ENCODE measurements around the gene CXCL3. TPM values are rescaled to one million over a fixed set of nuclear protein-coding genes. Genes with fewer than 3 reads are reported as not detected.
A peak's percentile ranks its signal among the peaks of the same experiment; 100 is the strongest.

Gene CXCL3
- total and polyA plus RNA-seq, 2 experiments from 2014 or later = 3.6 to 19.5 TPM

DNA sequence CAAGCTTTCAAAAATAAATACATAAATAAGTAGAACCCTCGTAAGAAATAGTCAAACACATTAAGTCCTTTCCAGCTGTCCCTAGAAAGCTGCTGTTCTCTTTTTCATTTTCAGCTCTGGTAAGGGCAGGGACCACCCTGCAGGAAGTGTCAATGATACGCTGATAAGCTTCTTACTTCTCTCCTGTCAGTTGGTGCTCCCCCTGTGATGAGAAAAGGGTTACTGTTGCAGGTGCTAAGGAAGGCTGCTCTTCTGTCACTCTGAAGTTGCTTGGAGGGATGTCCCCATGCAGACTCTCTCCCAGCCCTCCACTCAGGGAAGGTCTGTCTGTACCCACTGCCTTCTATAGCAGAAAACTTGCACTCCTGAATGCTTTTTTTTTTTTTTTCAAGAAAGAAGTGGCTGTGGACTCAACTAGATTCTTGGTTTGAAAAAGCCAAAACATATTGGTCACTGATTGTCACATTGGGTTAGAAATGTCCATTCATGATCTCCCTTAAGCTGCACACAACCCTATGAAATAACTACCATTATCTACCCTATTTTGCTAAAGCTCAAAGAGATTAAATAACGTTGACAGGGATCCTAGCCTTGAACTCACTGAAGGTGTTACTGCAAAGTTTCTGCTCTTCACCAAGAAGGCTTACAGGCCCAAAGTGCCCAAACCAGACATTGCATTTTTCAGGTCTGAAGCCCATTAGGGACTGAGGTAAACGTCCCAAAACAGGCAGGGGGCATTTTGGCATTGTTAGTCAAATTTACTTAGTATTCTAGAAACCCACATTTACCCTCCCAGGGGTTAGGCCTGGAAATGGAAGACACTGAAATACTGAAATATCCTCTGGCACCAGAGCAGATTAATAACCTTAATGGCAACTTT is 1.2 kb downstream of the CXCL3 start:
- H3K4me1 ChIP-seq (ENCODE audit: insufficient read depth) = peaks cover 32% of the 10 kb centered on the region
- H3K27me3 ChIP-seq (ENCODE audit: insufficient read depth) = no peaks in the 10 kb centered on the region
- H3K4me3 Mint-ChIP-seq = peak overlapping the region; percentile 90
- no peaks in the 10 kb centered on the region for H3K79me2 ChIP-seq (replicated peaks; ENCODE audit: insufficient read depth)
- no peaks in the 10 kb centered on the region for H4K20me1 ChIP-seq (replicated peaks; ENCODE audit: insufficient read depth)
- no peaks in the 10 kb centered on the region for H3F3A ChIP-seq (replicated peaks; ENCODE audit: low read depth)
- no peaks in the 10 kb centered on the region for H3K9me3 Mint-ChIP-seq
- no peak overlapping the region for H2AFZ ChIP-seq
- no peaks in the 10 kb centered on the region; the same call in 1 of the 3 replicates for H3K36me3 Mint-ChIP-seq (ENCODE audit: low read depth)
- peak overlapping the region; percentile 76 for H3K4me3 ChIP-seq
- ATAC-seq (peak; percentile 7), DNase-seq (ENCODE audit: low spot score) (peak; percentile 40)
- H3K4me2 ChIP-seq = peak overlapping the region; percentile 77
- no peaks in the 10 kb centered on the region for H3K36me3 ChIP-seq (ENCODE audit: insufficient read depth)
- H3K4me1 Mint-ChIP-seq = peaks cover 43% of the 10 kb centered on the region
- H3K9me2 ChIP-seq (ENCODE audit: insufficient read depth) = no peaks in the 10 kb centered on the region
- TF ChIP-seq, protein P1, sequence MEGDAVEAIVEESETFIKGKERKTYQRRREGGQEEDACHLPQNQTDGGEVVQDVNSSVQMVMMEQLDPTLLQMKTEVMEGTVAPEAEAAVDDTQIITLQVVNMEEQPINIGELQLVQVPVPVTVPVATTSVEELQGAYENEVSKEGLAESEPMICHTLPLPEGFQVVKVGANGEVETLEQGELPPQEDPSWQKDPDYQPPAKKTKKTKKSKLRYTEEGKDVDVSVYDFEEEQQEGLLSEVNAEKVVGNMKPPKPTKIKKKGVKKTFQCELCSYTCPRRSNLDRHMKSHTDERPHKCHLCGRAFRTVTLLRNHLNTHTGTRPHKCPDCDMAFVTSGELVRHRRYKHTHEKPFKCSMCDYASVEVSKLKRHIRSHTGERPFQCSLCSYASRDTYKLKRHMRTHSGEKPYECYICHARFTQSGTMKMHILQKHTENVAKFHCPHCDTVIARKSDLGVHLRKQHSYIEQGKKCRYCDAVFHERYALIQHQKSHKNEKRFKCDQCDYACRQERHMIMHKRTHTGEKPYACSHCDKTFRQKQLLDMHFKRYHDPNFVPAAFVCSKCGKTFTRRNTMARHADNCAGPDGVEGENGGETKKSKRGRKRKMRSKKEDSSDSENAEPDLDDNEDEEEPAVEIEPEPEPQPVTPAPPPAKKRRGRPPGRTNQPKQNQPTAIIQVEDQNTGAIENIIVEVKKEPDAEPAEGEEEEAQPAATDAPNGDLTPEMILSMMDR (conservative IDR thresholded peaks at IDR 0.05; ENCODE audit: low read depth in 2 of 2) = 0 out of 4 replicates have a peak, but pooled peaks of 1 of the 2 experiments have one; percentile 6
- no peak for TF ChIP-seq POLR2AphosphoS5 (IDR thresholded peaks at IDR 0.05; ENCODE audit: low read depth)
- 0 out of 2 replicates have a peak, but pooled peaks have one; percentile 9 for TF ChIP-seq ZNF114 (CRISPR knock-in tag; IDR thresholded peaks at IDR 0.05)
- TF ChIP-seq EZH2 (IDR thresholded peaks at IDR 0.05; ENCODE audit: low read depth, unreplicated experiment) = no peak
- H3K27ac Mint-ChIP-seq = no peak overlapping the region; the same call in 1 of the 2 replicates
- H3K27ac ChIP-seq (ENCODE audit: low read depth) = no peak overlapping the region
- peaks cover 2% of the 10 kb centered on the region for H3K27me3 Mint-ChIP-seq (ENCODE audit: insufficient read depth, low read depth, poor library complexity)

- H3K27me3 ChIP-seq (ENCODE audit: insufficient read depth) = no peaks in the 10 kb centered on the region
- TF ChIP-seq EZH2 (IDR thresholded peaks at IDR 0.05; ENCODE audit: low read depth, unreplicated experiment) = no peak
- TF ChIP-seq POLR2AphosphoS5 (IDR thresholded peaks at IDR 0.05; ENCODE audit: low read depth) = no peak
- no peak for TF ChIP-seq STAT1 (IDR thresholded peaks at IDR 0.05; ENCODE audit: unreplicated experiment)
- TF ChIP-seq, protein P2, sequence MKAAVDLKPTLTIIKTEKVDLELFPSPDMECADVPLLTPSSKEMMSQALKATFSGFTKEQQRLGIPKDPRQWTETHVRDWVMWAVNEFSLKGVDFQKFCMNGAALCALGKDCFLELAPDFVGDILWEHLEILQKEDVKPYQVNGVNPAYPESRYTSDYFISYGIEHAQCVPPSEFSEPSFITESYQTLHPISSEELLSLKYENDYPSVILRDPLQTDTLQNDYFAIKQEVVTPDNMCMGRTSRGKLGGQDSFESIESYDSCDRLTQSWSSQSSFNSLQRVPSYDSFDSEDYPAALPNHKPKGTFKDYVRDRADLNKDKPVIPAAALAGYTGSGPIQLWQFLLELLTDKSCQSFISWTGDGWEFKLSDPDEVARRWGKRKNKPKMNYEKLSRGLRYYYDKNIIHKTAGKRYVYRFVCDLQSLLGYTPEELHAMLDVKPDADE (IDR thresholded peaks at IDR 0.05) = no peak
- TF ChIP-seq JUNB (IDR thresholded peaks at IDR 0.05; ENCODE audit: unreplicated experiment) = no peak
- TF ChIP-seq CREB1 (CRISPR knock-in tag; IDR thresholded peaks at IDR 0.05; ENCODE audit: low read depth) = no peak
- TF ChIP-seq REST (IDR thresholded peaks at IDR 0.05; ENCODE audit: unreplicated experiment) = no peak
- no peak overlapping the region for H3K4me3 ChIP-seq
- H3K79me2 ChIP-seq (replicated peaks; ENCODE audit: insufficient read depth) = no peaks in the 10 kb centered on the region
- peaks cover 22% of the 10 kb centered on the region for H3K4me1 ChIP-seq (ENCODE audit: insufficient read depth)
- no peaks in the 10 kb centered on the region for H3F3A ChIP-seq (replicated peaks; ENCODE audit: low read depth)
- H3K4me3 Mint-ChIP-seq = no peak overlapping the region
- peaks cover 27% of the 10 kb centered on the region; the same call in 2 of the 3 replicates for H3K4me1 Mint-ChIP-seq
- peaks cover 2% of the 10 kb centered on the region for H3K27me3 Mint-ChIP-seq (ENCODE audit: insufficient read depth, low read depth, poor library complexity)
- H3K27ac ChIP-seq (ENCODE audit: low read depth) = no peak overlapping the region
- no peak overlapping the region for H2AFZ ChIP-seq
- no peaks in the 10 kb centered on the region for H3K9me3 Mint-ChIP-seq
- H3K4me2 ChIP-seq = no peak overlapping the region
- H3K9me2 ChIP-seq (ENCODE audit: insufficient read depth) = no peaks in the 10 kb centered on the region
- no peaks in the 10 kb centered on the region for H4K20me1 ChIP-seq (replicated peaks; ENCODE audit: insufficient read depth)
- no peaks in the 10 kb centered on the region for H3K36me3 ChIP-seq (ENCODE audit: insufficient read depth)
- no peak overlapping the region for H3K27ac Mint-ChIP-seq
- no peaks in the 10 kb centered on the region; the same call in 1 of the 3 replicates for H3K36me3 Mint-ChIP-seq (ENCODE audit: low read depth)
- ATAC-seq (no peak), DNase-seq (ENCODE audit: low spot score) (no peak)
Observed at GRCh38 chr4:74033739-74034138, 4.8 kb downstream of the CXCL3 start.

Measured in GM23338 (cell line).